Activated naive CD4-positive, alpha-beta T cell (primary cell): Measurements from ENCODE around the gene MAP7.
"Not testable (repeated sequence)": the region's sequence is repeated elsewhere in the genome, so short reads cannot be mapped to it uniquely, and the experiment has no call there.

Experiments
- DNase-seq, 4 experiments: peaks; one replicate each; lab custom pipeline; 2025; lab: John Stamatoyannopoulos, UW

Gene MAP7

DNA sequence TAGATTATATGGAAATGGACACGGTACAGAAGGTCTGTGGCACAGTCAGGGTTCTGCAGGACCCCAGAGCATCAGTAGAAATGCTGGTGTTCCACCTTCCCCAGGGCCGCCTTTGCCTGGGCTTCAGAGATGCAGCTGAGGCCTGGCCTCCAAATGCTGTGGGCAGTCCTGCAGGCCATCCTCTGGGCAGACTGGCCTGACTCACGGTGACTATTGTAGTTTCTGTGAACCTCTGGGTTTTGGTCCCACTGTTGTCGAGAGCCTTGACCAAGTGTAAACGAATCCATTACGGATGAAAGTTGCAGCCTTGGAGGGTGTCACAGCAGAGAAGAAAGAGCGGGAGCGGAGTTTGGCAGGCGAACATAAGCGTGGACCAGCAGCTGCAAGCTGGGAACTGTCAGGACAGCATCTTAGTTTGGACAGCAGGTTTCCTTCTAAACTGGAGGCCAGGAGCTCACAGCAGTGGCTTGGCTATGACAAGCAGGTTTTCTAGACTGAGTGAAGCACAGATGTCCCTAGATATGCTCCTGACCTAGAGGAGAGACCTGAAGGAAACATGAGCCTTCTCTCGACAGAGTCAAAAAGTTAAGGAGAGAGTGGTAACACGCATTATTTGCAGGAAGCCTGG is 214.4 kb downstream of the MAP7 start:
- DNase-seq: no peak

DNA sequence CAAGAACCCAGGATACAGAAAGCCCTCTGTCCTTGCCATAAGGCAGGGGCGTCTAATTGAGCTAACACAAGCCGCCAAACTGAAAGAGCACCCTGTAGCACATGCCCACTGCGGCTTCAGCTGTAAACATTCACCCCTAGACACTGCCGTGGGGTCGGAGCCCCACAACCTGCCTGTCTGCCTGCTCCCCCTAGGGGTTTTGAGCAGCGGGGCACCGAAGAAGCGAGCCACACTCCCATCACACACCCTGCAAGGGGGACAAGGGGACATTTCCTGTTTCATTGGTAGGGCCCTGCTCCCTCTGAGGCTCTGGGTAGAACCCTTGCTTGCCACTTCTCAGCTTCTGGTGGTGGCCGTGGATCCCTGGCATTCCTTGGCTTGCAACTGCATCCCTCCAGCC is 215.4 kb downstream of the MAP7 start:
- DNase-seq: no peak

DNA sequence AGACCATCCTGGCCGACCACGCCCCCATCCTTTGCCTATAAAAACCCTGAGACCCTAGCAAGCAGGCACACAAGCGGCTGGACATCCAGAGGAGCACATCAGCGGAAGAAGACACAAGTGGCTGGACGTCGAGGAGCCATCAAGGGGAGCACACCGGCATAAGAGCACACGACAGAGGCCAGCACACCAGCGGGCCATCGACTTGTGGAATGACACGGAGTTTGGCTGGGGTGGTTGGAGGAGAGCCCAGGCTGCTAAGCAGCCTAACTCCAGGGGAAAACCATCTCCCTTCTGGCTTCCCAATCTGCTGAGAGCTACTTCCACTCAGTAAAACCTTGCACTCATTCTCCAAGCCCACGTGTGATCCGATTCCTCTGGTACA is 215.8 kb downstream of the MAP7 start:
- DNase-seq: no peak

DNA sequence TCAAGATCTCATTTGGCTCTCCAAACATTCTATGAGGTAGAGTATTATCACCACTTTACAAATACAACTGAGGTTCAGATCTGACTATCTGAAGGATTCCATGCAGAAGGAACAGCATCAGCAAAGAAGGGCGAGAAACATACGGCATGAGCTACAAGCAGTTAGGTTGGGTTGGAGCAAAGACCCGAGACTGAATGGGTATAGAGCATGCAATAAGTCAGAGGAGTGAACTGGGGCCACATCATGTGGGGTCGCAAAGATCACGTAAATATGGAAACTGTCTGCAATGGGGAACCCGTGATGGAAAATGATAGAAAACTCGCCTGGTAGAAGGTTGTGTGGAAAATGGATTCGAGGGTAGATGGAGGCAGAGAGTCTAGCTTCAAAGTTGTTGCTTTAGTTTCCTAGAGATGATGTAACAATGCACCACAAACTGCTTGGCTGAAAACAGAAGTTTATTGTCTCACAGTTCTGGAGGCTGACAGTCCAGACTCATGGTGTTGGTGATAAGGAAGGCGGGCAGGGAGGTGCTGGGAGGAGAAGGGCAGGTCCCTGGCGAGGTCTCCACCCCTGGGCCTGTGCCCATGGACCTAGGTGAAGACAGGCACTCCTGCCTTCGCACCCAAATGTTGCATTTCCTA is 216.3 kb downstream of the MAP7 start:
- DNase-seq: no peak

DNA sequence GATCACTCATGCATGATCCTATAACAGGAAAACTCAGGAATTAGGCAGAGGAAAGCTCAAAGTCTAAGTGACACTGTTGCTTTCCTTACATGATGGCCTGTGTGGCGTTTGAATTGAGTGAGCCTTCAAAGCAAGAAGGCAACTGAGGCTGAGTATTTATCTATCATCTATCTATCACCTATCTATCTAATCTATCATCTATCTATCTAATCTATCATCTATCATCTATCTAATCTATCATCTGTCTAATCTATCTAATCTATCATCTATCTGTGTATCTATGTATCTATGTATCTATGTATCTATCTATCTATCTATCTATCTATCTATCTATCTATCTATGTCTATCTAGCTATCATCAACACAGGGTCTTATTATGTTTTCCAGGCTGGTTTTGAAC is 218.8 kb downstream of the MAP7 start:
- DNase-seq: no peak

GRCh38 chr6:136330634-136331033 is 219.6 kb downstream of the MAP7 start:
- DNase-seq: no peak

DNA sequence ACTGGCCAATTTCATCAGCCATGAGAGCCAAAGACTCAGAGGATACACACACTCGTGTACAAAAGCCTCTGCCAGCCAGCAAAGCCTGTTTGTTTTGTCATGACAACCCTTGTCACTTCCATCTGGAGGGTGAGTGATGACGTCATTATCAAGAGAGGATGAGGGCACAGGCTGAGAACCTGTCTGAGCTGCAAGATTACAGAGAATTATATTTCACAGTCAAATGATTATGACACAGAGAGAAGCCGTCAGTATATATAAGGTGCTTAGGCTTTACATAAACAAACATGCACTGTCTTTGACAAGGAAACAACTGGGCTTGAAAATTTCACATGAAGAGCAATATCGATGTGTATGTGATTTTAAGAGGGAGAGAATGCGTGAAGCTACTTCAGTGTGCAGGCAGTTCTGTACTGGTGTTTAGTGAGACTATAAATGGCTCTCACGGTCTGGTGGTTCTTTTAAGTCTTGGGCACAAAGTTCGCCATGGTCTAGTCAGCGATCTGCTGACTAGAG is 224.1 kb downstream of the MAP7 start:
- no peak for DNase-seq

DNA sequence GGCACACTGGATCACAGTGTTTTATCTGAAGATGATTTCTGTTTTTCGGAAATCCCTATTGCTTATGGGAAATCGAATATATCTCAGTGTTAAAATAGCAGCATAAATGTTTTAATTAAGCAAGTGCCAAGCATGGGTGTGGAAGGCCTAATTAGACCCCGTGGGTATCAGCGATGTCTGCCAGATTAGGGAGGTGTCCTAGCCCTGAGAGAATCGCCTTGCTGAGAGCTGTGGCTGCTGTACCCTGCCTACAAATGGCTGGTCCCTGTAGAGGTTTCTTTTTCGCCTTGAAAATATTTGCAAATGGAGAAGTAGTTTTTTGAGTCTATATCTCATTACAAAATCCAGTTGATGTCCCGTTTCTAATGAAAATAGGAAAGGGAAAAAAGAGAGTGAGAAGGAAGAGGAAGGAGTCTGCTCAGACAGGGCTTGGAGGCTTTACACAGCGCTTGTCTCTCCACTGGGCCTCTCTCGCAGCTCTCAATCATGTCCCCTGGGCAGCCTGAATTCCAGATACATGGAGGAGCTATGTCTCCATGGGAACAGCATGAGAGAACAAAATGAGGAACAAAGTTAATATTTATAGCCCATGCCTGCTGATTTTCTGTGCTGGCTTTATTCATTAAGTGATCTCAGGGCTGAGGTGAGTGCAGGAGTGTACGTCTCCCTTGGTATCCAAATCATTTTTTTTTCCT is 225.4 kb downstream of the MAP7 start:
- no peak for DNase-seq

- no peak for DNase-seq
These were observed 226.7 kb downstream of the MAP7 start for GRCh38 chr6:136323431-136324112.

- no peak for DNase-seq
These were observed 230.5 kb downstream of the MAP7 start for GRCh38 chr6:136319732-136320131.

- DNase-seq: no peak
These were observed 231.5 kb downstream of the MAP7 start for GRCh38 chr6:136318676-136319075.

DNA sequence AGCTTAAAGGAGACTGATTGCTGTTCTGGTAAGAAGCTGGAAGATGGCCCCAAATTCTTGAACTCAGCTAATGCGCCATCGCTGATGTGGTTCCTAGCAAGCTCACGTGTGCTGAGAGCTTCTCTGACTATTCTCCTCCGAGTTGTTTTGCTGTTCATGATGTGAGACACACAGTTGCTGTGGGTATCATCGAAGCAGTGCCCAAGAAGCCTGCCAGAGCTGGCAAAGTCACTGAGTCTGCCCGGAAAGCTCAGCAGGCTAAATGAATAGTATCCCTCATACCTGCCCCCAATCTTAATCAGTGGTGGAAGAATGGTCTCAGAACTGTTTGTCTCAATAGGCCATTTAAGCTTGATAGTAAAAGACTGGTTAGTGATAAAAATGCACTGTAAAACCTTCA is 232.3 kb downstream of the MAP7 start:
- DNase-seq: no peak

- peak in 2 of 4 experiments; percentile 26 to 27 for DNase-seq
These were observed 233.1 kb downstream of the MAP7 start for GRCh38 chr6:136317021-136317694.

- no peak for DNase-seq
These were observed 234.6 kb downstream of the MAP7 start for GRCh38 chr6:136315594-136315993.

- DNase-seq: no peak
These were observed 237.2 kb downstream of the MAP7 start for GRCh38 chr6:136312975-136313374.

DNA sequence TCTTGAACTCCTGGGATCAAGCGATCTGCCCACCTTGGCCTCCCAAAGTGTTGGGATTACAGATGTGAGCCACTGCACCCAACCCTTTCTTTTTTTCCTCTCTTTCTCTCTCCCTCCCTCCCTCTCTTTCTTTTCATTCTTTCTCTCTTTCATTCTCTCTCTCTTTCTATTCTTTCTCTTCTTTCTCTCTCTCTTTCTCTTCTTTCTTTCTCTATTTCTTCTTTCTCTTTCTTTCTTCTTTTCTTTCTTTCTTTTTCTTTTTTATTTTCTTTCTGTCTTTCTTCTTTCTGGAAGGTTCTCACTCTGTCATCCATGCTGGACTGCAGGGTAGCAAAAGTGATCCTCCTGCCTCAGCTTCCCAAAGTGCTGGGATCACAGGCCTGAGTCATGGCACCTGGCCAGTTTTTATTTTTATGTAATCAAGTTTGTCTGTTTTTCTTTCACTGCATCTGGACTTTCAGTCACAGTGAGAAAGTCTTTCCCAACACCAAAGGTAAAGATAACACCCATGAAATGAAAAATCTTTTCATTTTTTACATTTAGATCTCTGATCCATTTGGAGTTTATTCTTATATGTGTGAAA is 240.4 kb downstream of the MAP7 start:
- no peak for DNase-seq

DNA sequence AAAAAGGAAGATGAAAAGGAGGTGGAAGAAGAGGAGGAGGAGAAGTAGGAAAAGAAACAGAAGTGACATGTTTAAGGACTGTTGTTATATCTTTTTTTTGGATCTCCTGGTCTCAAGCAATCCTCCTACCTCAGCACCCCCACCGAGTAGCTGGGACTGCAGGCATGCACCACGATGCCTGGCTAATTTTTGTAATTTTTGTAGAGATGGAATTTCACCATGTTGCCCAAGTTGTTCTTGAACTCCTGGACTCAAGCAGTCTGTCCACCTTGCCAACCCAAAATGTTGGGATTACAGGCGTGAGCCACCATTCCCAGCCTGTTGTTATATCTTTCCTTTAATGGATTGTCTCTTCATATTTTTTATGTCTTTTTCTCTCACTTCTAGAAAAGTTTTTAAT is 241.1 kb downstream of the MAP7 start:
- DNase-seq: no peak

DNA sequence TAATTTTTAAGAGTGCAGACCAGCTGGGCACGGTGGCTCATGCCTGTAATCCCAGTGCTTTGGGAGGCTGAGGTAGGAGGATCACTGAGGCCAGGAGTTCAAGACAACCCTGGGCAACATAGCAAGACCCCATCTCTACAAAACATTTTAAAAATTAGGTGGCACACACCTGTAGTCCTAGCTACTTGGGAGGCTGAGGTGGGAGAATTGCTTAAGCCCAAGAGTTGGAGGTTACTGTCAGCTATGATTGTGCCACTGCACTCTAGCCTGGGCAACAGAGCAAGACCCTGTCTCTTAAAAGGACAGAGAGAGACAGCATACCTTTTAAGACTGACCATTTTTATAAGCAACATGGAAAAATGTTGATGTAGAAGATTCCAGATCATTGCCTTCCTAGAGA is 241.8 kb downstream of the MAP7 start:
- DNase-seq: not testable (repeated sequence)

DNA sequence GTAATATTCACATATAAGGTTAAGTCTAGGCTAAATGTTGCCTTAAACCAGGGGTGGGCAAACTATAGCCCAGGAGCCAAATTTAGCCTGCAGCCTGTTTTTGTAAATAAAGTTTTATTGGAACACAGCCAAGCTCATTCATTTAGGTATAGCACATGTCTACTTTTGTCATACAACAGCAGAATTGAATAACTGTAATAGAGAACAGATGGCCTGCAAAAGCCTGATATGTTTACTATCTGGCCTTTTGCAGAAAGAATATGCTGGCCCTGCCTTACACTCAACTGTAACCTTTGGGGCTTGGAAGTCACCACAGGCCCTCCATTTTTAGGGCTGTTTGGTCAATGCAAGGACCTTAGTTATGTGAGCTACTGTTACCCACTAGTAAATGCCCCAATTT is 242.9 kb downstream of the MAP7 start:
- DNase-seq: no peak

GRCh38 chr6:136306466-136306865 is 243.8 kb downstream of the MAP7 start:
- no peak for DNase-seq

GRCh38 chr6:136304410-136304809 is 245.8 kb downstream of the MAP7 start:
- DNase-seq: no peak

DNA sequence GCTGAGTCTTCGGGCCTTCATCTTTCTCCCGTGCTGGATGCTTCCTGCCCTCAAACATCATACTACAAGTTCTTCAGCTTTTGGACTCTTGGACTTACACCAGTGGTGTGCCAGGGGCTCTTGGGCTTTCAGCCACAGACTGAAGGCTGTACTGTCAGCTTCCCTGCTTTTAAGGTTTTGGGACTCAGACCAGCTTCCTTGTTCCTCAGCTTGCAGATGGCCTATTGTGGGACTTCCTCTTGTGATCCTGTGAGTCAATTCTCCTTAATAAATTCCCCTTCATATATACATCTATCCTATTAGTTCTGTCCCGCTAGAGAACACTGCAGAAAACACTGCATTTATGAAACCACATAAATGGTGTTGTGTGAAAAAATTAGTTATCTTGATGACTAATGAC is 246.7 kb downstream of the MAP7 start:
- DNase-seq: no peak
